ENCODE measurements around the gene PIK3C2B.

PIK3C2B gene

GRCh38 chr1:204460346-204460745, 34.3 kb downstream of the PIK3C2B start:
- FAIRE-seq, result no peak

- no peak for FAIRE-seq
Observed at GRCh38 chr1:204459706-204460105, 34.9 kb downstream of the PIK3C2B start.

GRCh38 chr1:204457666-204458065, 36.9 kb downstream of the PIK3C2B start:
- FAIRE-seq, result no peak

DNA sequence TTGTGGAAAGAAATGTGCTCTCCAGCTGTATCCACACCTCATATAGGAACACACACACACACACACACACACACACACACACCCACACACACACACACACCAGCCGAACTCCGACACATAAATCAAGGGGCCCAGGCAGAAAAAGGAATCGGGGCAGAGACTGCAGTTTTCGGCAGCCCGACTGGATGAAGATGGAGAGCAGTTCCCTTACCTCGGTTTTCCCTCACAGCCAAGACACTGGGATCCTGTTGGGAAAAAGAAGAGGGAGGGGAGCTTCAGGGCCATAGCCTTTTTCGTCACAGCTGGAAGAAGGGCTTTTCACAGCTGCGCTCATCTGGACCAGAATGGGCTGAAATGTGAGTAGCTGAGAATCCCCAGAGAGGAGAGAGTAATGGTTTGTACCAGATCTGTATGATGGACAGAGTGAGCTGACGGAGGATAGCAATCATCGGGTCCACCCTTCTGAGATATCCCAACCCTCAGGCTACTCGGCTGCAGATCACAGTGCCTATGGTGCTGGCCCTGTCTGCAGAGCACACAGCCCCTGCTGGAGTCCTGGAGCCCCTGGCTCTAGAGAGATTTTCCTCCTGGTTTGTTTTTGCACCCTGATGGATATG, 37.7 kb downstream of the PIK3C2B start:
- FAIRE-seq, result no peak

DNA sequence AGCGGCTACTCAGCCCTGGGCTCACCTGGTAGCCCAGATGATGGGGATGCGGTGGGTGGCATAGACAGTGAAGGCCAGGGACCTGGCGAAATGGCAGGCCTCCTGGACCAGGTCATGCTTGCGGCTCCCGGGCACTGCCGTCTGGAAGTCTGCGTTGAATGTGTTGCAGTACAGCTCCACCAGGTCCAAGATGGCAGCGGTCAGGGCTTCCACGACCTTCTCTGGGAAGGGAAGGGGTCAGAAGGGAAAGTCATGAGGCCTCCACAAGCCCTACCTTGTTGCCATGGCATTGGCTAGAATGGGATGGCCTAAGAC, 38.8 kb downstream of the PIK3C2B start:
- FAIRE-seq, result no peak

GRCh38 chr1:204455063-204455830, 39.4 kb downstream of the PIK3C2B start:
- no peak for FAIRE-seq

DNA sequence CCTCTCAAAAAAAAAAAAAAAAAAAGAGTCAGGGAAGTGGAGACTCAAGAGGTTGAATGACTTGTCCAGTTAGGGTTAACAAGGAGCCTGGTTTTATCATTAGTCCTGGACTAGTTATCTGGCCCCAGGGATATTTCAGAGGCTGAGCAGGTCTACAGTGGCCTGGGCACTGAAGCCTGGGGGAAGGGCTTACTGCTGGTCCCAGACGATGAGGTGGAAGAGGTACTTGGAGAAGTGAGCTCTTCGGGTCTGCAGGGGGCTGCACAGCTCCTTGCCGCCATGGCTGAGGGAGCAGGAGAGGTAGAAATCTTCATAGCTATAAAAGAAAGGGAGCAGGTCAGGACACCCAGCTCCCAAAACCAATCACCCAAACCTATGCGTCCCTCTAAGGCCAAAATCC, 40.1 kb downstream of the PIK3C2B start:
- no peak for FAIRE-seq

GRCh38 chr1:204453141-204453772, 41.3 kb downstream of the PIK3C2B start:
- FAIRE-seq, result no peak

- FAIRE-seq, result no peak
Observed at GRCh38 chr1:204451352-204452124, 43.1 kb downstream of the PIK3C2B start.

DNA sequence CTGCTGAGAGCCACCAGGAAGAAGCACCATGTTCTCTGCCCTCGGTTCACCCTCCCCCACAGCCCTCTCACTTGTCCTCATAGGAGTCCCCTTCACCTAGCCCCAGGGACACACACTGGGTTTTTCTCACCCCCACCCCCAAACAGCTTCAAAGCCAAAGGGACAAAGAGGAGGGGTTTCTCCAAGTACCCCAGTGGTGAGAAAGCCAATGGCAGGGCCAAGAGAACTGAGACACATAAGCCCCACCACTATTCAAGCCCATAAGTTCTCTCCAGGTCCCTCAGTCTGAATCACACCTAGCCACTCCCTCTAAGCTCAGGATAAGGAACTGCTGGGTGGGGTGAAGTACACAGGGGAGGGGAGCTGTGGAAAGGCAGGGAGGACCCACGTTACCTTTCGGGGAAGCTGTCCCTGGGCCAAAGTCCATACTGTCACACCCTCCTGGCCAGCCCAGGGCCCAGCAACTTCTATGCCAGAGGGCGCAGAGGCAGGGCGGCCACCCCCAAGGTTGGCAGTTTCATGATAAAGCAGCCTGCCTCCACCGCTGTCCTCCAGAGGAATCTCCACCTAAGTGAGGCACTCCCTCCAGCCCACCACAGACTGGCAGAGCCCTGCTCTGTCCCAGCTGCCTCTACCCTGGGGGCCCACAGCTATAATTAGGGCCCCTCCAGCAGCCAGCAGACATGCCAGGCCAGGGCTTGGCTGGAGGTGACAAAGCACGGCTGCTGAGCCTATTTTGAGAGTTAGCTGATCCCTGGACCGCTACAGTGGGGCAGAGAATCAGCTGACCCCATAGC, 43.9 kb downstream of the PIK3C2B start:
- no peak for FAIRE-seq

DNA sequence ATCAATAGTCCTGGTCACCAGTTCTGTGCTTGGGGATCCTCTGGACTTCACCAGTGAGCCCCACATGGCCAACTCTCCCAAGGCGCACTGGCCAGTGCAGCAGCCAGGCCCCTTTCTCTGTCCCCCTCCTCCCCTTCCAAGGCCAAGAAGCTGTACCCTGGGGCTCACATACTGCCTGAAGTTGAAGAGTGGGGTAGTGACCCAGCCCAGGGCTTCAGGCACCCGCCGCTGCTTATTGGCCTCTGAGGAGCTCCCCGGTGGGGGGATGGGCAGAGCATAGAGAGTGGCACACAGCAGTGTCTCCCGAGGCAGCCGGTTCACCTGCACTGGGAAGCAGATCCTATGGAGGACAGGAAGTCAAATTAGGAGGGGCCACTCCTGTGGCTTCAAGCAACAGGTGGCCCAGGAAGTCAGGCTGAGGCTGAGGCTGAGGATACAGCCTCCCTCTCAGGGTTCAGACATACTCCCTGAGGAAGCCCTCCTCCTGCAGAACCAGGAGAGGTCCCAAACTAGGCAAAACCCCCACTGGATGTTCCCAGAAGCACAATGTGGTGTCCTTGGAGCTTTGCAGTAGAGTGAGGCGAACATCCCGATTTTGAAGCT, 44.8 kb downstream of the PIK3C2B start:
- no peak for FAIRE-seq

DNA sequence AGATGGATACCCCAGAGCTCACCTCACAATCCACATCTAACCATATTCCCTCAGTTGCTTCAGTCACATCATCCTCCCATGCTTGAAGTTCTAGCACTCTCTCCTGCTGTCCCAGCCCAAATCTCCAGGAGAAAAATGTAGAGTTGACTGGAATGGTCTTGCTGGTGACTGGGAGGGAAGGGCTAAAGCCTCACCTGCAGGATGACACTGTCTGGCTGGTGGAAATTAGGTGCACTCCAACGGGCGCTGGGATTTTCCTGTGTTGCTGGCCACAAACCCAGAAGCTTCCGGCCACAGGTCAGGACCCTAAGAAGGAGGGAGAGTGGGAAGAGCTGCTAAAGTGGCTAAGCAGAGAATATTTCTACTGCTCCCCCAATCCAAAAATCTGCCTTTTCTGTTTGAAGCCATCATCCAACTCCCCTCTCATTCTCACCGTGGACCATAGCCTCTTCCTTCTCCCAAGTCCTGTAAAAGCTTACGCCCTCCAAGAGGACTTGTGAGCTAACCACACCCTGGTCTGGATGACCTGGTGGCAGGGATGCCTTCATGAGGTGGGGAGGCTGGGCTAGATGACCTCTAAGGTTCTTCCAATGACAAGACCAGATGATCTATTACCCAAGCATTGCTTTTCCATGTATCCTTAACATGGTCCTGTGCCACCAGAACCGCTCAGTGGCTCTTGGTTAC, 45.5 kb downstream of the PIK3C2B start:
- no peak for FAIRE-seq

GRCh38 chr1:204448344-204448964, 46.2 kb downstream of the PIK3C2B start:
- FAIRE-seq, result no peak

- no peak for FAIRE-seq
Observed at GRCh38 chr1:204447736-204448135, 46.9 kb downstream of the PIK3C2B start.

DNA sequence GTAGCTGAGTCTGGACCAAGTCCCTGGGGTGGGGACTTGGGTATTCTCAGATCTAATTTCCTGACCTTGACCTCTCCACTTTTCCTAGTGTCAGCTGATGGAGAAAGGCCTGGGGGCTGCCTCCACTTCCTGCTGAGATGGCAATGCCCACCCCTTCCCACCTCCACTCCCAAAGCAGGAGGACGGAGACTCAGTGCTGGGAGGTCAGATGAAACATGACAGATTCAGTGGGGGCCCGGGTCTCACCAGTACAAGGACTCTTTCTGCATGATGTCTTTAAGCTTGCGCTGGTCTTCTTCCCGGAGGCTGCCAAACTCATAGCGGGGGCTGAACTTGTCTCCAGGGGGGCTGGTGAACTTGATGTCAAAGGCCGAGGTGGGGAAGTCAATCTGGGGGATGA, 47.4 kb downstream of the PIK3C2B start:
- FAIRE-seq, result no peak

- no peak for FAIRE-seq
Observed at GRCh38 chr1:204446413-204447111, 48.0 kb downstream of the PIK3C2B start.

DNA sequence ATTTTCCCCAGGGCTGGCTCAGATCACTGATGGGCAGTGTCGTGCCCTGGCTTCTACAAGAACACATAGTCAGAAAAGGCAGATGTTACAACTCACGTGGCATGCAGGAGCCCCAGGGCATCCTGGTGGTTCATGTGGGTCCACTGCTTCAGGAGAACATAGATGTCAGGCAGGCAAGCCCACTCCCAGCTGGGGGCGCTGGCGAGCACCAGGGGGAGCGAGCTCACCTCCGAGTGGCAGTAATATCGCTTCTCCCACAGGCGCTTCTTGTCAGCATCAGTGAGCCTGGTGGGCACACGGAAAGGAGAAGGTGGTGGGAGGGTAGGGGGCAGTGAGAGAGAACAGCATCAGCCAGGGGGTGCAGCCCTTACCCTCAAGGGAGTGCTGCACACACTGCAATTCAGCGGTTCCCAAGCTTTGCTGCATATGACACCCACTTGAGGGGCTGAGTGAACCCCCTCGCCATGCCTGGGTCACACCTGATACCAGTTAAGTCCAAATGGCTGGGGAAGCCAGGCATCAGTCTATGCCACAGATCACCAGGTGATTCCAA, 48.7 kb downstream of the PIK3C2B start:
- FAIRE-seq, result no peak
